HepG2 (cell line): ENCODE measurements around the gene MLYCD. TPM values are rescaled to one million over a fixed set of nuclear protein-coding genes. Genes with fewer than 3 reads are reported as not detected.

Source experiments
- DBP ChIP-seq: sonication (generic); formaldehyde crosslinking; IDR thresholded peaks from 2 replicates; pipeline ENCODE4 v1.4.0; 2020; ENCODE audit warnings: missing genetic modification reagents; ENCODE audit errors: not compliant biosample characterization
- FOXM1 ChIP-seq: sonication (generic); formaldehyde crosslinking; IDR thresholded peaks from 2 replicates; pipeline ENCODE4 v1.5.0; 2020; ENCODE audit warnings: missing genetic modification reagents
- GPBP1L1 ChIP-seq: sonication (generic); formaldehyde crosslinking; IDR thresholded peaks from 2 replicates; pipeline ENCODE4 v1.5.0; 2020; ENCODE audit warnings: mild to moderate bottlenecking, missing genetic modification reagents
- HOXA7 ChIP-seq: sonication (generic); formaldehyde crosslinking; IDR thresholded peaks from 2 replicates; pipeline ENCODE4 v1.8.1; 2022; ENCODE audit warnings: mild to moderate bottlenecking, missing genetic modification reagents, moderate library complexity
- JUN ChIP-seq: sonication (generic); formaldehyde crosslinking; IDR thresholded peaks from 2 replicates; pipeline ENCODE4 v1.4.0; 2020; ENCODE audit warnings: mild to moderate bottlenecking, missing genetic modification reagents
- KLF6 ChIP-seq: IDR thresholded peaks from 2 replicates; pipeline ENCODE4 v1.8.0; 2016; ENCODE audit warnings: missing biosample characterization, missing genetic modification reagents
- MTA3 ChIP-seq: sonication (generic); formaldehyde crosslinking; IDR thresholded peaks from 2 replicates; pipeline ENCODE4 v1.4.0; 2020; ENCODE audit warnings: missing genetic modification reagents
- NPAS2 ChIP-seq: sonication (generic); formaldehyde crosslinking; IDR thresholded peaks from 2 replicates; pipeline ENCODE4 v1.8.0; 2022; ENCODE audit warnings: mild to moderate bottlenecking, missing genetic modification reagents, borderline replicate concordance
- NR3C1 ChIP-seq: sonication (generic); formaldehyde crosslinking; IDR thresholded peaks from 2 replicates; pipeline ENCODE4 v1.4.0; 2020; ENCODE audit warnings: missing genetic modification reagents
- REL ChIP-seq: sonication (generic); formaldehyde crosslinking; conservative IDR thresholded peaks from 2 replicates; pipeline ENCODE4 v1.8.0; 2022; ENCODE audit warnings: mild to moderate bottlenecking, missing genetic modification reagents, moderate library complexity
- RFX5 ChIP-seq: IDR thresholded peaks from 2 replicates; pipeline ENCODE4 v1.6.1; 2011; ENCODE audit warnings: low read depth, low read length, improper control_type of control experiment
- SETDB1 ChIP-seq: sonication (generic); formaldehyde crosslinking; IDR thresholded peaks from 2 replicates; pipeline ENCODE4 v1.5.1; 2020; ENCODE audit warnings: missing genetic modification reagents, mild to moderate bottlenecking, borderline replicate concordance
- SMAD1 ChIP-seq: sonication (generic); formaldehyde crosslinking; IDR thresholded peaks from 2 replicates; pipeline ENCODE4 v1.4.0; 2020; ENCODE audit warnings: missing genetic modification reagents, low read depth, mild to moderate bottlenecking, borderline replicate concordance
- SNAI1 ChIP-seq: sonication (generic); formaldehyde crosslinking; IDR thresholded peaks from 2 replicates; pipeline ENCODE4 v1.5.0; 2020; ENCODE audit warnings: mild to moderate bottlenecking, missing genetic modification reagents, borderline replicate concordance
- STAG1 ChIP-seq: sonication (generic); formaldehyde crosslinking; IDR thresholded peaks from 2 replicates; pipeline ENCODE4 v1.4.0; 2020; ENCODE audit warnings: missing genetic modification reagents
- ZBTB4 ChIP-seq: sonication (generic); formaldehyde crosslinking; IDR thresholded peaks from 2 replicates; pipeline ENCODE4 v1.4.0; 2020; ENCODE audit warnings: missing genetic modification reagents, mild to moderate bottlenecking, borderline replicate concordance
- ZFYVE20 ChIP-seq: sonication (generic); formaldehyde crosslinking; IDR thresholded peaks from 2 replicates; pipeline ENCODE4 v1.8.0; 2023; ENCODE audit warnings: low read depth, mild to moderate bottlenecking, moderate library complexity, missing genetic modification reagents, borderline replicate concordance
- ZNF101 ChIP-seq: sonication (generic); formaldehyde crosslinking; IDR thresholded peaks from 2 replicates; pipeline ENCODE4 v1.4.0; 2020; ENCODE audit warnings: mild to moderate bottlenecking, low read depth, missing genetic modification reagents, borderline replicate concordance
- ZNF17 ChIP-seq: sonication (generic); formaldehyde crosslinking; IDR thresholded peaks from 2 replicates; pipeline ENCODE4 v1.5.0; 2020; ENCODE audit warnings: mild to moderate bottlenecking, missing genetic modification reagents
- ZNF451 ChIP-seq: sonication (generic); formaldehyde crosslinking; IDR thresholded peaks from 2 replicates; pipeline ENCODE4 v1.5.0; 2020; ENCODE audit warnings: mild to moderate bottlenecking, missing genetic modification reagents
- ZNF556 ChIP-seq: sonication (generic); formaldehyde crosslinking; IDR thresholded peaks from 2 replicates; pipeline ENCODE4 v1.4.0; 2020; ENCODE audit warnings: mild to moderate bottlenecking, missing genetic modification reagents, borderline replicate concordance
- ZNF558 ChIP-seq: sonication (generic); formaldehyde crosslinking; IDR thresholded peaks from 2 replicates; pipeline ENCODE4 v1.9.0; 2022; ENCODE audit warnings: mild to moderate bottlenecking, missing genetic modification reagents, borderline replicate concordance
- ZNF629 ChIP-seq: sonication (generic); formaldehyde crosslinking; conservative IDR thresholded peaks from 2 replicates; pipeline ENCODE4 v1.5.0; 2020; ENCODE audit warnings: missing genetic modification reagents
- ZNF772 ChIP-seq: sonication (generic); formaldehyde crosslinking; IDR thresholded peaks from 2 replicates; pipeline ENCODE4 v1.5.0; 2020; ENCODE audit warnings: mild to moderate bottlenecking, missing genetic modification reagents
- ZNF775 ChIP-seq: sonication (generic); formaldehyde crosslinking; IDR thresholded peaks from 2 replicates; pipeline ENCODE4 v1.4.0; 2020; ENCODE audit warnings: missing genetic modification reagents, mild to moderate bottlenecking, moderate library complexity, borderline replicate concordance
- polyA plus RNA-seq, 8 experiments: library from polyadenylated mRNA; depleted of rRNA in 3 of 8; stranded (reverse) in 7 of 8; unstranded in 1 of 8; fragments of >200 nt; fragmentation: Illumina TruSeq in 4 of 8; extraction: Trizol in 4 of 8; gene quantifications; 2 replicates each; pipeline versions ENCODE4 v1.2.1 to v1.2.3, GENCODE V29; 2011 to 2016; ENCODE audit warnings: low read depth in 4 of 8, missing spikeins in 1 of 8, mixed read lengths in 1 of 8; ENCODE audit not compliant: insufficient read depth in 1 of 8
- total RNA-seq, 5 experiments: library from RNA; depleted of rRNA; stranded (reverse); fragments of >200 nt; fragmentation: Illumina TruSeq; extraction: Trizol; gene quantifications; 2 replicates each; pipeline ENCODE4 v1.2.3, GENCODE V29; 2016; ENCODE audit warnings: low read depth in 1 of 5
- TF ChIP-seq, protein P1 (sequence below): IDR thresholded peaks from 2 replicates; pipeline ENCODE4 v1.6.1; 2016; ENCODE audit warnings: low read depth, borderline replicate concordance

MLYCD gene
- total and polyA plus RNA-seq, 2 of the 13 experiments (the other 11 are each of a cell fraction or from before 2014, with no cell fraction given) = 1.8 to 4.0 TPM

DNA sequence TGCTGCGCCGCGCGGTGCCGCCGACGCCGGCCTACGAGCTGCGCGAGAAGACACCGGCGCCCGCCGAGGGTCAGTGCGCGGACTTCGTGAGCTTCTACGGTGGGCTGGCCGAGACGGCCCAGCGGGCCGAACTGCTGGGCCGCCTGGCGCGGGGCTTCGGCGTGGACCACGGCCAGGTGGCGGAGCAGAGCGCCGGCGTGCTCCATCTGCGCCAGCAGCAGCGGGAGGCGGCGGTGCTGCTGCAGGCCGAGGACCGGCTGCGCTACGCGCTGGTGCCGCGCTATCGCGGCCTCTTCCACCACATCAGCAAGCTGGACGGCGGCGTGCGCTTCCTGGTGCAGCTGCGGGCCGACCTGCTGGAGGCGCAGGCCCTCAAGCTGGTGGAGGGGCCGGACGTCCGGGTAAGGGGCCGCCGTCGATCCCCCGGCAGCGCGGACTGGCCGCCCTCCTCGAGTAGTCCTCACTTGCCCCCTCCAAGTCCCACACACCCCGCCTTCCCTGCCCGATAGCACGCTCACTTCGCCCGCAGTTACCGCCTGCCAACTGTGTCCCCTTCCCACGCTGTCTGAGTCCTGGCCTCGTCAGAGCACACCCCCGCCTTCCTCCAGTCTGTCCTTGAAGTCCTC lies 470 bp downstream of the MLYCD start (continued):
- TF ChIP-seq ZNF772 (CRISPR knock-in tag) (0 out of 2 replicates have a peak, but pooled peaks have one; percentile 6), FOXM1 (no peak), HOXA7 (CRISPR knock-in tag) (no peak), REL (CRISPR knock-in tag) (no peak; the same call in 1 of the 2 replicates), STAG1 (CRISPR knock-in tag) (no peak), ZBTB4 (CRISPR knock-in tag) (no peak), ZNF101 (CRISPR knock-in tag) (no peak), MTA3 (CRISPR knock-in tag) (no peak), SMAD1 (CRISPR knock-in tag) (no peak), RFX5 (no peak), ZFYVE20 (peak; percentile 31; the same call in 1 of the 2 replicates), ZNF556 (CRISPR knock-in tag) (no peak; the same call in 1 of the 2 replicates), KLF6 (CRISPR knock-in tag) (no peak), DBP (CRISPR knock-in tag) (peak; percentile 60), NPAS2 (CRISPR knock-in tag) (no peak), ZNF629 (CRISPR knock-in tag) (no peak), SNAI1 (CRISPR knock-in tag) (no peak), ZNF558 (CRISPR knock-in tag) (peak; percentile 54; the same call in 1 of the 2 replicates), ZNF451 (CRISPR knock-in tag) (no peak), JUN (CRISPR knock-in tag) (no peak; the same call in 1 of the 2 replicates), SETDB1 (CRISPR knock-in tag) (no peak), ZNF775 (no peak), ZNF17 (CRISPR knock-in tag) (no peak), NR3C1 (CRISPR knock-in tag) (no peak), GPBP1L1 (no peak)
- TF ChIP-seq, protein P1, sequence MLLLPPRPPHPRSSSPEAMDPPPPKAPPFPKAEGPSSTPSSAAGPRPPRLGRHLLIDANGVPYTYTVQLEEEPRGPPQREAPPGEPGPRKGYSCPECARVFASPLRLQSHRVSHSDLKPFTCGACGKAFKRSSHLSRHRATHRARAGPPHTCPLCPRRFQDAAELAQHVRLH (CRISPR knock-in tag) = no peak
